OCI-LY7 (cell line): ENCODE measurements around the gene ZBTB9. TPM values are rescaled to one million over a fixed set of nuclear protein-coding genes. Genes with fewer than 3 reads are reported as not detected.

Source experiments
- BruUV-seq: library from RNA; stranded (reverse); fragments of 400-500 nt; replicated peaks from 2 replicates; lab custom pipeline; 2021; lab: Mats Ljungman, UMichigan
- CTCF ChIA-PET: fragments of 300-600 bp; sonication (Branson Sonifier 250); formaldehyde crosslinking; loops from one replicate; lab custom pipeline; 2022; ENCODE audit warnings: antibody characterized with exemption; ENCODE audit not compliant: unreplicated experiment; lab: Charles Lee
- POLR2A ChIA-PET: fragments of 300-600 bp; sonication (Branson Sonifier 250); formaldehyde crosslinking; loops from one replicate; lab custom pipeline; 2022; ENCODE audit warnings: antibody characterized with exemption; lab: Charles Lee
- DNase-seq: peaks from one replicate; pipeline ENCODE4 v3.0.0-alpha.2; 2015; ENCODE audit warnings: low spot score
- H2AFZ ChIP-seq: fragments of 200-600 bp; sonication (generic), shearing (Covaris generic); 2 replicates; pipeline ENCODE4 v1.6.1; 2014; ENCODE audit warnings: mild to moderate bottlenecking, antibody characterized with exemption, low read length, moderate library complexity
- H3K27ac ChIP-seq: fragments of 200-600 bp; sonication (generic); 2 replicates; pipeline ENCODE4 v1.5.1; 2014; ENCODE audit warnings: mixed run types, low read depth, mild to moderate bottlenecking, moderate library complexity, low read length, inconsistent platforms; ENCODE audit not compliant: poor library complexity, severe bottlenecking
- H3K36me3 ChIP-seq: fragments of 200-600 bp; sonication (generic); 2 replicates; pipeline ENCODE4 v1.6.1; 2014; ENCODE audit warnings: mild to moderate bottlenecking, antibody characterized with exemption, low read length, moderate library complexity, mixed read lengths; ENCODE audit not compliant: insufficient read depth
- H3K4me1 ChIP-seq: fragments of 200-600 bp; sonication (generic); 2 replicates; pipeline ENCODE4 v1.5.1; 2014; ENCODE audit warnings: mild to moderate bottlenecking, low read length; ENCODE audit not compliant: insufficient read depth, poor library complexity, severe bottlenecking
- H3K4me2 ChIP-seq: fragments of 200-600 bp; sonication (generic); 2 replicates; pipeline ENCODE4 v1.6.1; 2014; ENCODE audit warnings: mild to moderate bottlenecking, low read length
- H3K4me3 ChIP-seq: fragments of 200-600 bp; sonication (generic); 2 replicates; pipeline ENCODE4 v1.5.1; 2014; ENCODE audit warnings: mild to moderate bottlenecking, low read depth, low read length; ENCODE audit not compliant: poor library complexity, severe bottlenecking
- H3K79me2 ChIP-seq: fragments of 200-600 bp; sonication (generic); 2 replicates; pipeline ENCODE4 v1.6.1; 2016; ENCODE audit warnings: low read depth, mild to moderate bottlenecking, low read length, moderate library complexity, mixed read lengths; ENCODE audit not compliant: insufficient read depth
- H3K9me2 ChIP-seq: fragments of 200-600 bp; sonication (generic); 2 replicates; pipeline ENCODE4 v1.6.1; 2016; ENCODE audit warnings: mild to moderate bottlenecking, low read length, mixed read lengths; ENCODE audit not compliant: insufficient read depth
- H3K9me3 ChIP-seq: fragments of 200-600 bp; sonication (generic); 2 replicates; pipeline ENCODE4 v1.6.1; 2014; ENCODE audit warnings: mild to moderate bottlenecking, mixed run types, low read length, mixed read lengths
- H4K20me1 ChIP-seq: fragments of 200-600 bp; sonication (generic); 2 replicates; pipeline ENCODE4 v1.6.1; 2014; ENCODE audit warnings: mild to moderate bottlenecking, antibody characterized with exemption, low read length, moderate library complexity, mixed read lengths; ENCODE audit not compliant: insufficient read depth
- EZH2phosphoT487 ChIP-seq: fragments of 200-600 bp; sonication (generic); IDR thresholded peaks from 2 replicates; pipeline ENCODE4 v1.6.1; 2018; ENCODE audit warnings: low read depth, borderline replicate concordance, mild to moderate bottlenecking, mixed run types, antibody characterized with exemption, low read length, moderate library complexity, mixed read lengths
- intact Hi-C: fragments of 100-400 bp; cut with micrococcal nuclease; formaldehyde crosslinking; loops from one replicate; pipeline ENCODE4 v1.10.0; 2022; ENCODE audit not compliant: unreplicated experiment
- total RNA-seq, 2 experiments: library from RNA; depleted of rRNA in 1 of 2; stranded (reverse); fragments of >200 nt in 1 of 2; shearing (Covaris generic) in 1 of 2; gene quantifications; 2 replicates each; pipeline ENCODE4 v1.2.3, GENCODE V29; 2014 to 2022
- TF ChIP-seq, protein P1 (sequence below): fragments of 200-600 bp; sonication (generic); conservative IDR thresholded peaks from 2 replicates; pipeline ENCODE4 v1.5.1; 2014; ENCODE audit warnings: mild to moderate bottlenecking, antibody characterized with exemption, low read length, moderate library complexity, mixed read lengths

The ZBTB9 gene
- total RNA-seq, 2 experiments from 2014 or later, result 6.8 to 7.7 TPM

- POLR2A ChIA-PET, result no interaction called here
- Histone ChIP-seq H3K36me3 (peaks cover 84% of the 10 kb centered on the region), H3K79me2 (no peaks in the 10 kb centered on the region), H3K27ac (no peak overlapping the region), H3K9me3 (no peaks in the 10 kb centered on the region), H3K4me3 (no peak overlapping the region), H4K20me1 (no peaks in the 10 kb centered on the region), H3K4me2 (no peak overlapping the region), H3K4me1 (no peaks in the 10 kb centered on the region), H2AFZ (no peak overlapping the region), H3K9me2 (no peaks in the 10 kb centered on the region)
- BruUV-seq, result no TSS peak
- intact Hi-C loops, result no loop called here
- CTCF ChIA-PET, result no interaction called here
- no peak for TF ChIP-seq EZH2phosphoT487
- TF ChIP-seq, protein P1, sequence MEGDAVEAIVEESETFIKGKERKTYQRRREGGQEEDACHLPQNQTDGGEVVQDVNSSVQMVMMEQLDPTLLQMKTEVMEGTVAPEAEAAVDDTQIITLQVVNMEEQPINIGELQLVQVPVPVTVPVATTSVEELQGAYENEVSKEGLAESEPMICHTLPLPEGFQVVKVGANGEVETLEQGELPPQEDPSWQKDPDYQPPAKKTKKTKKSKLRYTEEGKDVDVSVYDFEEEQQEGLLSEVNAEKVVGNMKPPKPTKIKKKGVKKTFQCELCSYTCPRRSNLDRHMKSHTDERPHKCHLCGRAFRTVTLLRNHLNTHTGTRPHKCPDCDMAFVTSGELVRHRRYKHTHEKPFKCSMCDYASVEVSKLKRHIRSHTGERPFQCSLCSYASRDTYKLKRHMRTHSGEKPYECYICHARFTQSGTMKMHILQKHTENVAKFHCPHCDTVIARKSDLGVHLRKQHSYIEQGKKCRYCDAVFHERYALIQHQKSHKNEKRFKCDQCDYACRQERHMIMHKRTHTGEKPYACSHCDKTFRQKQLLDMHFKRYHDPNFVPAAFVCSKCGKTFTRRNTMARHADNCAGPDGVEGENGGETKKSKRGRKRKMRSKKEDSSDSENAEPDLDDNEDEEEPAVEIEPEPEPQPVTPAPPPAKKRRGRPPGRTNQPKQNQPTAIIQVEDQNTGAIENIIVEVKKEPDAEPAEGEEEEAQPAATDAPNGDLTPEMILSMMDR, result no peak
- no peak for DNase-seq
Measured at GRCh38 chr6:33443025-33443424, 11.4 kb upstream of the ZBTB9 start.

DNA sequence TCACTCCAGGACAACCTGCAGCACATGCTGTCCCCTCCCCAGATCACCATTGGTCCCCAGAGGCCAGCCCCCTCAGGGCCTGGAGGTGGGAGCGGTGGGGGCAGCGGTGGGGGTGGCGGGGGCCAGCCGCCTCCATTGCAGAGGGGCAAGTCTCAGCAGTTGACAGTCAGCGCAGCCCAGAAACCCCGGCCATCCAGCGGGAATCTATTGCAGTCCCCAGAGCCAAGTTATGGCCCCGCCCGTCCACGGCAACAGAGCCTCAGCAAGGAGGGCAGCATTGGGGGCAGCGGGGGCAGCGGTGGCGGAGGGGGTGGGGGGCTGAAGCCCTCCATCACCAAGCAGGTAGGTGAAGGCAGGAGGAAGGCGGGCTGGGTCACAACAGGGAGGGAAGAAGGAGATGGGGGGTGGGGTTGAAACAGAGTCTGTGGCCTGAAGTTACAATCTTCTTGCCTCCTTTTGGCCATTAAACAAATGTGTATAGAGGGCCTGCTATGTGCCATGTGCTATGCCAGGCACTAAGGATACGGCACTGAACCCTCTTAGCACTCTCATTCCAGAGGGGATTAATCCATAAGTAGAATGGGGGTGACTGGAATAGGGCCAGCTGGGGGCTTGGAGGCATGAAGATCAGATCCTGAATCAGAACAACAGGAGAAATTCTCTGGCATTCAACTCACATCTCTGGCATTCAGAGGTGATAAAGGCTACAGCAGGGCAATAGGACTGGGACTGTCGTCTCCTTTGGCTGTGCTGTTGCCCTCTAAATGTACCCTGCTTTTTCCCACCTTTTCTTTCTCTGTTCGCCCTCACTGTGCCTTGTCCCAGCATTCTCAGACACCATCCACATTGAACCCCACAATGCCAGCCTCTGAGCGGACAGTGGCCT is 10.5 kb upstream of the ZBTB9 start:
- POLR2A ChIA-PET, result no interaction called here
- no peak overlapping the region for H2AFZ ChIP-seq
- intact Hi-C loops, result no loop called here
- BruUV-seq, result no TSS peak
- peaks cover 84% of the 10 kb centered on the region for H3K36me3 ChIP-seq
- H3K9me3 ChIP-seq, result no peaks in the 10 kb centered on the region
- H3K79me2 ChIP-seq, result no peaks in the 10 kb centered on the region
- H3K4me2 ChIP-seq, result no peak overlapping the region
- H3K27ac ChIP-seq, result no peak overlapping the region
- H3K4me3 ChIP-seq, result no peak overlapping the region
- H4K20me1 ChIP-seq, result no peaks in the 10 kb centered on the region
- no peaks in the 10 kb centered on the region for H3K4me1 ChIP-seq
- CTCF ChIA-PET, result no interaction called here
- no peak for DNase-seq
- no peaks in the 10 kb centered on the region for H3K9me2 ChIP-seq
- TF ChIP-seq, protein P1, result no peak
- no peak for TF ChIP-seq EZH2phosphoT487

DNA sequence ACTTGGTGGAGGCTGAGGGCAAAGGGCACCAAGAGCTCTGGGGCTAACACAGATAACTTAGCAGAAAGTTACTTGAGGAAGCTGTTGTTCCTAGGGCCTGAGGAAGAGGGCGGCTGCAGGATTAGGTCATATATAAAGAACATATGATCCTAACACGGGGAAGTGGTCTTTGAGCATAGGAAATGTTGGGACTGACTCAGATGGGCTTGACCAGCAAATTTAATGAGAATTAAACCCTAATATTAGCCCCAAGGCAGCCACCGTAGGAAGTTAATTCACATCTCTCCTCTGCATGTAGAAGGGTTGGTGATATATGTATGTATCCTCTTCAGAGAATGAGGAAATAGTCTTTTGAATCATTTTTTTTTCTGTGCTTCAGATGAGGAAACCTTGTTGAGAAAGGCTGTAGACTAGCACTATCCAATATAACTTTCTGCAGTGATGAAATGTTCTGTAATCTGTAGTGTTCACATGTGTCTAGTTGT is 9.2 kb upstream of the ZBTB9 start:
- no peaks in the 10 kb centered on the region for H4K20me1 ChIP-seq
- intact Hi-C loops, result no loop called here
- ChIA-PET POLR2A (interaction anchor here (0.6 kb wide), 1 partner anchor 71 kb away, joined by 7 read pairs; no protein-coding TSS in a partner anchor), CTCF (no interaction called here)
- no peaks in the 10 kb centered on the region for H3K79me2 ChIP-seq
- no peak for DNase-seq
- H3K36me3 ChIP-seq, result peaks cover 86% of the 10 kb centered on the region
- no peak overlapping the region for H3K4me2 ChIP-seq
- H2AFZ ChIP-seq, result no peak overlapping the region
- TF ChIP-seq, protein P1, result no peak
- TF ChIP-seq EZH2phosphoT487, result no peak
- H3K4me3 ChIP-seq, result no peak overlapping the region
- no peak overlapping the region for H3K27ac ChIP-seq
- no TSS peak for BruUV-seq
- no peaks in the 10 kb centered on the region for H3K9me3 ChIP-seq
- no peaks in the 10 kb centered on the region for H3K9me2 ChIP-seq
- H3K4me1 ChIP-seq, result no peaks in the 10 kb centered on the region
